Articular chondrocyte of knee joint (primary cell): ENCODE measurements around the gene PFAS. TPM values are rescaled to one million over a fixed set of nuclear protein-coding genes. Genes with fewer than 3 reads are reported as not detected.

Experiments
- total RNA-seq: library from RNA; depleted of rRNA; stranded (reverse); fragments of >200 nt; gene quantifications from 2 replicates; pipeline ENCODE4 v1.2.3, GENCODE V29; 2012

Gene PFAS, protein sequence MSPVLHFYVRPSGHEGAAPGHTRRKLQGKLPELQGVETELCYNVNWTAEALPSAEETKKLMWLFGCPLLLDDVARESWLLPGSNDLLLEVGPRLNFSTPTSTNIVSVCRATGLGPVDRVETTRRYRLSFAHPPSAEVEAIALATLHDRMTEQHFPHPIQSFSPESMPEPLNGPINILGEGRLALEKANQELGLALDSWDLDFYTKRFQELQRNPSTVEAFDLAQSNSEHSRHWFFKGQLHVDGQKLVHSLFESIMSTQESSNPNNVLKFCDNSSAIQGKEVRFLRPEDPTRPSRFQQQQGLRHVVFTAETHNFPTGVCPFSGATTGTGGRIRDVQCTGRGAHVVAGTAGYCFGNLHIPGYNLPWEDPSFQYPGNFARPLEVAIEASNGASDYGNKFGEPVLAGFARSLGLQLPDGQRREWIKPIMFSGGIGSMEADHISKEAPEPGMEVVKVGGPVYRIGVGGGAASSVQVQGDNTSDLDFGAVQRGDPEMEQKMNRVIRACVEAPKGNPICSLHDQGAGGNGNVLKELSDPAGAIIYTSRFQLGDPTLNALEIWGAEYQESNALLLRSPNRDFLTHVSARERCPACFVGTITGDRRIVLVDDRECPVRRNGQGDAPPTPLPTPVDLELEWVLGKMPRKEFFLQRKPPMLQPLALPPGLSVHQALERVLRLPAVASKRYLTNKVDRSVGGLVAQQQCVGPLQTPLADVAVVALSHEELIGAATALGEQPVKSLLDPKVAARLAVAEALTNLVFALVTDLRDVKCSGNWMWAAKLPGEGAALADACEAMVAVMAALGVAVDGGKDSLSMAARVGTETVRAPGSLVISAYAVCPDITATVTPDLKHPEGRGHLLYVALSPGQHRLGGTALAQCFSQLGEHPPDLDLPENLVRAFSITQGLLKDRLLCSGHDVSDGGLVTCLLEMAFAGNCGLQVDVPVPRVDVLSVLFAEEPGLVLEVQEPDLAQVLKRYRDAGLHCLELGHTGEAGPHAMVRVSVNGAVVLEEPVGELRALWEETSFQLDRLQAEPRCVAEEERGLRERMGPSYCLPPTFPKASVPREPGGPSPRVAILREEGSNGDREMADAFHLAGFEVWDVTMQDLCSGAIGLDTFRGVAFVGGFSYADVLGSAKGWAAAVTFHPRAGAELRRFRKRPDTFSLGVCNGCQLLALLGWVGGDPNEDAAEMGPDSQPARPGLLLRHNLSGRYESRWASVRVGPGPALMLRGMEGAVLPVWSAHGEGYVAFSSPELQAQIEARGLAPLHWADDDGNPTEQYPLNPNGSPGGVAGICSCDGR (N-terminal part only)
- total RNA-seq: 13.0 and 17.5 TPM in 2 replicates

GRCh38 chr17:8248751-8249607 lies at the start of gene PFAS:
Gene PFAS, plus strand, starts transcription at chr17:8249289. Its CDS starts 4,649 bp downstream, at chr17:8253938.

DNA sequence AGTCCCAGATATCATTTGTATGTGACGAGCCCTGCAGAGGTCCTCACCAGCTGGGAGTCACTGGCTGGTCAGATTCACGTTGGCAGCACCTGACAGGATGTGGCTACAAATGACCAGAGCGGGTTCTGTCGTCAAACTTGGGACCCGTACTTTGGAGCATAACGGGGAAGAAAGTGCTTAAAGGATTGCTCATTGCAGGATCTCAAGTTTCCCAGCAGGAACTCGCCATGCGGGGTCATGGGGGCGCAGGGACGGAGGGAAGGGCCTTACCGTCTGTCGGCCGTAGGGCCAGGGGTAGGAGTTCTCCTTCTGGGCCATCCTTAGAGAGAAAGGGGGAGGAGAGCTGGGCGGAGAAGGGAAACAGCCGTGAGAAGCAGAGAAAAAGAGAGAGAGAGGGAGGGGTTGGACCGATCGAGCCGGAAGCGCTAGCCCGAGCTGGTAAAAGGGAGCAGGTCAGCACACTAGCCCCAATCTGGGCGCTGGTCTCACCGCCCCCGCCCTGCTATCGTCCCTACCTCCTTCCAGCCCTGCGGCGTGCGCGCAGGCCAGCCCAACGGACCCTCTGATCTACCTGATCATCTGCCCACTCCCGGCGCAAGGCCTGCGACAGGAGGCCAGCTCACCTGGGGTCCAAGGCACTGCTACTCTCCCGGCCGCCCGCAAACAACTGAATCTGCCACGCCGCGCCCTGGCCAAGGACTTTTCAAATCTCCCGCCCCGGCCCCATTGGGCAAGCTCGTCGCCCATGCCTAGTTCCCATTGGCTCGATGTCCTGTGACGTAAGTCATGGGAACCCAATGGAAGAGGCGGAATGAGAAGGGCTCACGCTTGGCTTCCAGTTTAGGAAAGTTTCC lies 39.0 kb upstream of the PFAS start, which contains the start of gene AURKB:
Gene AURKB, minus strand, starts transcription at position 669 of the 854 bp plus-strand sequence. Its CDS starts 351 bp downstream, at position 318.

DNA sequence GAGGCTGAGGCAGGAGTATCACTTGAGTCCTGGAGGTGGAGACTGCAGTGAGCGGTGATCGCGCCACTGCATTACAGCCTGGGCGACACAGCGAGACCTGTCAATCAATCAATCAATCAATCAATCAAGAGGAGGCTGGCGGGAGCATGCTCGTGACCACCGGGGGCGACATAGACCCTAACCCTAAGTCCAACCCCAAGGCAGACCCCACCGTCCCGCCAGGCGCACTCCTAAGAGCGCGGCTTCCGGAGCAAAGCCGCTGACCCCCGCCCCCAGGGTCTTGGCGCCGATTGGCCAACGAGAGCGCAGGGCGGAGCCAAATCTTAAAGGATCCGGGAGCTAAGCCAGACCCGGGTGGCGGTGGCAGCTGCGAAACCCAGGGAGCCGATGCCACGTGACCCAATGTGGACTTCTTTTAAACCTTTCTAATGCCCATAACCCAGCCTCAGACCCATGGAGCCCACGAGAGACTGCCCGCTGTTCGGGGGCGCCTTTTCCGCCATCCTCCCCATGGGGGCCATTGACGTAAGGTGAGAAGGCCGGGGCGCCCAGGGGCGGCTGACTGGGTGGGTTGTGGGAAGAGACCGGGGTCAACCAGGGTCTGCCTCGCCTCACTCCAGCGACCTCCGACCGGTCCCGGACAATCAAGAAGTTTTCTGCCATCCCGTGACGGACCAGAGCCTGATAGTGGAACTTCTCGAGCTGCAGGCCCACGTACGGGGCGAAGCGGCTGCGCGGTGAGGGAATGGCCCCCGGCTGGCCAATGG lies 39.4 kb downstream of the PFAS start, which contains the start of gene RANGRF:
Gene RANGRF, plus strand, starts transcription at position 335 of the 767 bp plus-strand sequence. Its CDS starts 119 bp downstream, at position 454.

Other genes with a start within 250 kb of the PFAS start
- gene GUCY2D, start 246.7 kb upstream of the PFAS start, total RNA-seq: not detected in 2 replicates
- gene ALOX15B, start 210.2 kb upstream of the PFAS start, total RNA-seq: under 0.01 and 0.32 TPM in 2 replicates
- gene ALOX12B, start 161.6 kb upstream of the PFAS start, total RNA-seq: not detected in 2 replicates
- not detected in 2 replicates for gene ALOXE3, start 130.8 kb upstream of the PFAS start, total RNA-seq
- not detected in 2 replicates for gene HES7, start 125.2 kb upstream of the PFAS start, total RNA-seq
- 12.3 and 16.6 TPM in 2 replicates for gene PER1, start 96.9 kb upstream of the PFAS start, total RNA-seq
- 4.1 and 5.1 TPM in 2 replicates for gene VAMP2, start 86.3 kb upstream of the PFAS start, total RNA-seq
- 13.5 and 31.2 TPM in 2 replicates for gene TMEM107, start 72.9 kb upstream of the PFAS start, total RNA-seq
- gene BORCS6, start 59.1 kb upstream of the PFAS start, total RNA-seq: 5.0 and 5.9 TPM in 2 replicates
- 11.1 and 12.3 TPM in 2 replicates for gene AURKB, start 38.7 kb upstream of the PFAS start, total RNA-seq
- gene CTC1, start 1.2 kb upstream of the PFAS start, total RNA-seq: 6.4 TPM in 2 replicates
- gene RANGRF, start 39.4 kb downstream of the PFAS start, total RNA-seq: 8.6 and 9.0 TPM in 2 replicates
- gene SLC25A35, start 46.1 kb downstream of the PFAS start, total RNA-seq: 0.65 and 1.3 TPM in 2 replicates
- 0.11 TPM in 1 of 2 replicates, not detected in the other for gene ARHGEF15, start 61.0 kb downstream of the PFAS start, total RNA-seq
- gene ODF4, start 90.6 kb downstream of the PFAS start, total RNA-seq: not detected in 2 replicates
- gene RPL26, start 133.9 kb downstream of the PFAS start, total RNA-seq: 3,562 and 3,712 TPM in 2 replicates
- gene RNF222, start 148.5 kb downstream of the PFAS start, total RNA-seq: not detected in 2 replicates
- 81.7 and 90.6 TPM in 2 replicates for gene NDEL1, start 186.6 kb downstream of the PFAS start, total RNA-seq